ENCODE measurements around the gene TREML2. TPM values are rescaled to one million over a fixed set of nuclear protein-coding genes. Genes with fewer than 3 reads are reported as not detected.

Gene TREML2
- total RNA-seq = not detected in 2 replicates

GRCh38 chr6:41200901-41201763 is at the start of gene TREML2:
Gene TREML2 (minus strand): TSS chr6:41201149. CDS start chr6:41201008, 141 bp downstream.

GRCh38 chr6:41228096-41228495 is 27.1 kb upstream of the TREML2 start, which contains the start of gene TREML4:
Gene TREML4 (plus strand): TSS chr6:41228349. CDS start chr6:41228428, 79 bp downstream.

GRCh38 chr6:41162687-41163418 is 38.1 kb downstream of the TREML2 start, which contains the start of gene TREM2:
Gene TREM2 (minus strand): TSS chr6:41163116. CDS start chr6:41163082, 34 bp downstream.

GRCh38 chr6:41153992-41154625 is 46.8 kb downstream of the TREML2 start, which contains the start of gene TREML1:
Gene TREML1 (minus strand): TSS chr6:41154347. CDS start chr6:41154288, 59 bp downstream.

Other genes starting within 250 kb of the TREML2 start
- 0.19 and 0.28 TPM in 2 replicates for gene UNC5CL, start 161.9 kb downstream of the TREML2 start, total RNA-seq
- gene TSPO2, start 158.7 kb downstream of the TREML2 start, total RNA-seq = not detected in 2 replicates
- 0.63 TPM in 1 of 2 replicates, not detected in the other for gene APOBEC2, start 147.9 kb downstream of the TREML2 start, total RNA-seq
- 13.6 and 14.5 TPM in 2 replicates for gene OARD1, start 128.8 kb downstream of the TREML2 start, total RNA-seq
- gene NFYA, start 128.2 kb downstream of the TREML2 start, total RNA-seq = 7.5 and 16.2 TPM in 2 replicates
- gene TREML1, start 46.8 kb downstream of the TREML2 start, total RNA-seq = not detected in 2 replicates
- gene TREM2, start 38.0 kb downstream of the TREML2 start, total RNA-seq = 7.9 and 10.3 TPM in 2 replicates
- not detected in 2 replicates for gene TREML4, start 27.2 kb upstream of the TREML2 start, total RNA-seq
- 3.0 and 6.2 TPM in 2 replicates for gene TREM1, start 85.5 kb upstream of the TREML2 start, total RNA-seq
- not detected in 2 replicates for gene NCR2, start 134.5 kb upstream of the TREML2 start, total RNA-seq

Measured in airway epithelial cell (primary cell).